Skeletal muscle satellite cell (primary cell): ENCODE results near the gene CAMKMT.

Experiments used
- H3K27me3 ChIP-seq: 2 replicates; pipeline ENCODE4 v1.7.0; 2013; ENCODE audit warnings: low read length; ENCODE audit not compliant: control insufficient read depth, insufficient read depth
- H3K36me3 ChIP-seq: 2 replicates; pipeline ENCODE4 v1.7.0; 2013; ENCODE audit warnings: mild to moderate bottlenecking, control low read depth, low read length; ENCODE audit not compliant: insufficient read depth
- H3K4me1 ChIP-seq: 2 replicates; pipeline ENCODE4 v1.7.0; 2013; ENCODE audit warnings: low read length; ENCODE audit not compliant: control insufficient read depth, insufficient read depth
- H3K4me2 ChIP-seq: 2 replicates; pipeline ENCODE4 v1.7.0; 2013; ENCODE audit warnings: mild to moderate bottlenecking, low read length
- H3K4me3 ChIP-seq: 2 replicates; pipeline ENCODE4 v1.7.0; 2013; ENCODE audit warnings: low read length
- H3K9ac ChIP-seq: 2 replicates; pipeline ENCODE4 v1.7.0; 2013; ENCODE audit warnings: mild to moderate bottlenecking, low read depth, low read length, moderate library complexity
- H3K9me3 ChIP-seq: replicated peaks from 2 replicates; pipeline ENCODE4 v1.7.0; 2013; ENCODE audit warnings: mild to moderate bottlenecking, control low read depth, low read length

CAMKMT gene

DNA sequence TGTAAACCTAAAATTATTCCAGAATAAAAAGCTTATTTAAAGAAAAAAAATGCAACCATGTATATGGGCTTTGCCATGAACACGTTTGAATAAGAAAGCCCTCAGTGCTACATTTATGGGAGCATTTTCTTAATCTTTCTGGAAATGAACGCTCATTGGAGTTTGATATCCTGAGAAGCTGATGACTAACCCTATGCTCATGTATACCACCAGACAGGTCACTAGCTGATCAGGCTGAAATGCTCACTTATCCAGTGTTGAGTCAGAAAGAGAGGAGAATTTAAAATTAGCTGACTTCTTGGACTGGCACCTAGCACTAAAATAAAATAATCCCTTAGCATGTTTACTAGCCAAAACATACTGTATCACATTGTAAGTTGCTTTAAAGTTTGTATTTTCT, 324.8 kb downstream of the CAMKMT start:
- H3K4me1 ChIP-seq = peaks cover 7% of the 10 kb centered on the region
- no peaks in the 10 kb centered on the region for H3K27me3 ChIP-seq
- no peak overlapping the region for H3K4me3 ChIP-seq
- no peak overlapping the region for H3K4me2 ChIP-seq
- H3K36me3 ChIP-seq = no peaks in the 10 kb centered on the region
- H3K9me3 ChIP-seq = no peaks in the 10 kb centered on the region
- no peak overlapping the region for H3K9ac ChIP-seq

DNA sequence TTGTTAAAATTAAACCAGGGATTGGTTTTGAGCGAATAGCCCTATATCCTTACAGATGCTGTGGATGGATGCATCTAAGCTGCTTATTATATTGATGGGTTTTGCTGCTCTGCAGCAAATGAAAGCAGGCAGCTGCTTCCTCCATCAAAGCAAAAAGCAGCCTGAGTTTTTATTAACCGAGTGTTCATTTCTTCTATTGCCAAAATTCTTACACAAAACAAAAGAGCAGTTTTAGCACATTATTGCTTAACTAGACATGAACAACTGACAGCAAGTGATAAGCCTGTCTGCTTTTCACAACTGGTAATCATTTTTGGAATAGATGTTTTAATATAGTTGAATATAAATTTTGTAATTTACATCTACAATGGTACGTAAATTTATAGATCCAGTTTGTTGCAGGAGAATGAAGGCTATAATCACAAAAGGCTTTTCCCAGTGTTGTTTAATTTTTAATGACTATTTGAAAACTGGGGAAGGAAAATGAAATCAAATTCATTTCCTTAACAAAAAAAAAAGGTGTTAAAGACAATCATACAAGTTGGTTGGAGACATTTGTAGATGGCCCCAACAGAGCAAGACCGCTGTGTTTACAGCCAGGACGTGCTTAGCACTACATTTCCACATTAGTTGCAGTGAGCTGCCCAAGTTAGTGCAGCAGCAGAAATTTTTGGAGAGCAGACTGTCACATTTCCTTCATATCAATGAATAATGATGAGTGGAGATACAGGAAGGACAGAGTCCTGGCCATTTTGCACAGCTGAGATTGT, 326.1 kb downstream of the CAMKMT start:
- no peaks in the 10 kb centered on the region for H3K36me3 ChIP-seq
- H3K9me3 ChIP-seq = no peaks in the 10 kb centered on the region
- H3K4me1 ChIP-seq = peaks cover 7% of the 10 kb centered on the region
- no peak overlapping the region for H3K4me2 ChIP-seq
- no peak overlapping the region for H3K4me3 ChIP-seq
- H3K27me3 ChIP-seq = no peaks in the 10 kb centered on the region
- no peak overlapping the region for H3K9ac ChIP-seq

DNA sequence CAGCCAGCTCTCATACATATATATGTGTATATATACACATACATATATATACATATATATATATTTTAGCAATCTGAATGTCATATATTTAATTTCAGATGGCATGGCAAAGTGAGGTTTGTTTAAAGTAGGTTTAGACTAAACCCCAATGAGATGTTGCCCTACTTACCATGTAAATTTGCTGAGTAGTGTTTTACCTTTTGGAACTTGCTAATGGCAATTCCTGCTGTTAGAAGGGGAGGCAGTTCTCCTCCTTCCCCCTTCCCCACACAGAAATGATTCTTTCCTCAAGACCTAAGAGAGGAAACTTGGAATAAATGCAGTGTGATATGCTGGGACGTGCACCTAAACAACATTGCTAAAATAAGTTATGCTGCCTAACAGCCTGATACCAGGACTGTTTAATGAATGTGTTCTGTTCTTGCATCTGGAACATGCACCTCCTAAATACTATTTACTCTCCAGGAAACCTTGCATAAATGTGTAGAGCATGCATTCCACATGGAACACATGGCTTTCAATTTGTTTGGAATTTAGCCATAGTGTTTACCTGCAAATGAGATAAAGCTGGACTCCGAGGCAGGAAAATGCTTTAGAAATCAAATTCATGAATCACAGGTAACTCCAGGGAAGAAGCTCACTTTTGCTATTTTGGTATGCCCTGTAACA, 326.8 kb downstream of the CAMKMT start:
- no peaks in the 10 kb centered on the region for H3K9me3 ChIP-seq
- no peak overlapping the region for H3K4me2 ChIP-seq
- H3K4me3 ChIP-seq = no peak overlapping the region
- no peaks in the 10 kb centered on the region for H3K27me3 ChIP-seq
- no peak overlapping the region for H3K9ac ChIP-seq
- no peaks in the 10 kb centered on the region for H3K36me3 ChIP-seq
- peaks cover 7% of the 10 kb centered on the region for H3K4me1 ChIP-seq

DNA sequence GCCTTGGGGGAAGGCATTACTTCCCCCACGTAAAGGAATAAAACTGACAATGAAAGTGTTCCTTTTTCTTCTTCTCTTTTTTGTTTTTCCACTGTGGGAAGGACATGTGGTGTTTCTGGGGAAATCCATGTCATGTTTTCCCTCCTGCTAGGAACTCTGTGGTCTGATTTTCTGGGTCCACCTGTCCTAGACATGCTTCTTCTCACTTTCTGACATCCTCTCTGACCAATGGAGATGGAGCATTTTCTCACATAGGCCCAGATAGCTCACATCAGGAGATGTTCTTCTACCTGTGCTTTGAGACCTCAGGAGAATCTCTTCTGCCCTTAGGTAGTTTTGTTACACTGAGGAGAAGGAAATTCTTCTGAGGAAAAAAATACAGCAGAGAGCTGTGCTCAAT, 327.8 kb downstream of the CAMKMT start:
- H3K4me3 ChIP-seq = no peak overlapping the region
- H3K4me1 ChIP-seq = peaks cover 7% of the 10 kb centered on the region
- no peak overlapping the region for H3K9ac ChIP-seq

DNA sequence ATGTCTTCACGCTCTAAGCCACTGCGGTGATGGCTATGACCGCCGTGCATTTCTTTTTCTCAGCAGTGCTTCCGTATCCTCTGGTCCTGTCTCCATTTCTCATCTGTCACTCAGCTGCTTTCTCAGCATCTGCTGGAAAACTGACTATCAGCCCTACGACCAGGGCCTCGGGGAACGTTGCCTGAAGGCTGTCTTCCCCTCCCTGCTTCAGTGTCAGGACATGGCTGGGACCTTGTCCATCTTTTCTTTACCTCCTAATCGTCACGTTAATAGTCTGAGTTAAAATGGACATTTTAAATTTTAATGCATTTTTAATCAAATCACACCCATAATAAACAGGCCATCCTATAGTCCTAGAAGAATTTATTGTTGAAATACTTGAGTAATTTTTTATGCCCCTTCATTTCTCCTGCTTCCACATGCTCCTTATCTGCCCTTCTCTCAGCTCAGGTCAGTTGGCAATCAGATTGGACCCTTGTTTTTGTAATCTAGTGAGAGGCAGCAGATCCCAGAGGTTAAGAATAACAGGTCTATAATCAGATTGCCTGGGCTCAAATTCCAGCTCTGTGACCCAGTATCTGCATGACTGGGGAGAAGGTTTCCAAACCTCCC, 329.5 kb downstream of the CAMKMT start:
- Histone ChIP-seq H3K4me1 (peaks cover 7% of the 10 kb centered on the region), H3K4me2 (no peak overlapping the region), H3K9me3 (no peaks in the 10 kb centered on the region), H3K36me3 (no peaks in the 10 kb centered on the region), H3K4me3 (no peak overlapping the region), H3K27me3 (no peaks in the 10 kb centered on the region), H3K9ac (no peak overlapping the region)

More for the DNA sequence above, 327.8 kb downstream of the CAMKMT start:
- Histone ChIP-seq H3K27me3 (no peaks in the 10 kb centered on the region), H3K9me3 (no peaks in the 10 kb centered on the region), H3K36me3 (no peaks in the 10 kb centered on the region), H3K4me2 (no peak overlapping the region)

DNA sequence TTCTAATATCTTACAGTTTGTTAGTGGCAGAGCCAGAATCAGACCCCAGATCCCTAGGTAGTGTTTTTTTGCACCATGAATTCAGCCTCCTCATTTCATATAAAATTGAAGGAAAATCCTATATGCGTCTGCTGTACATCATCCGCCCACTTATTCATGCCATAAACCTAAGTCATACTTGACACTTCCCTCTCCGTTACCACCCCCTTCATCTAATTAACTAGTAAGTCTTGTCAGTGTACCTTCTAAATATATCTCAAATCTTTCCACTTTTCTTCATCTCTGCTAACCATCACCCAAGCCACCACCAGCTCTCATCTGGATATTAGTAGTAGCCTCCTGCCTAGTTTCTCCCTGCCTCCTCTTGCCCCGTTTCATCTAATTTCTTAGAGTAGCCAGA, 331.1 kb downstream of the CAMKMT start:
- H3K9ac ChIP-seq = no peak overlapping the region
- no peak overlapping the region for H3K4me3 ChIP-seq
- H3K4me2 ChIP-seq = no peak overlapping the region
- H3K4me1 ChIP-seq = no peaks in the 10 kb centered on the region
- H3K36me3 ChIP-seq = no peaks in the 10 kb centered on the region
- no peaks in the 10 kb centered on the region for H3K9me3 ChIP-seq
- no peaks in the 10 kb centered on the region for H3K27me3 ChIP-seq

DNA sequence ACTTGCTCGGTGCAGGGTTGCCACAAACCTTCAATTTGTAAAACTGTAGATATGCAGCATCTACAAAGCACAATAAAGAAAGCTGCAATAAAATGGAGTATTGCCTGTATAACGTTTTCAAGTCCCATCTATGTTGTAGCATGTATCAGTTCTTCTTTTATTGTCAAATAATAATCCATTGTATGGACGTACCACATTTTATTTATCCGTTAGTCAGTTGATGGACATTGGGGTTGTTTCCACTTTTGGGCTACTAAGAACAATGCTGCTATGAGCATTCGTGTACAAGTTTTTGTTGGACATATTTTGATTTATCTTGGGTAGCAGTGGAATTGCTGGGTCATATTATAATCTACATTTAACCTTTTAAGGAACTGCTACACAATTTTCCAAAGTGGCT, 339.1 kb downstream of the CAMKMT start:
- H3K36me3 ChIP-seq = no peaks in the 10 kb centered on the region
- H3K4me3 ChIP-seq = no peak overlapping the region
- H3K9me3 ChIP-seq = no peaks in the 10 kb centered on the region
- H3K9ac ChIP-seq = no peak overlapping the region
- no peaks in the 10 kb centered on the region for H3K4me1 ChIP-seq
- no peak overlapping the region for H3K4me2 ChIP-seq
- no peaks in the 10 kb centered on the region for H3K27me3 ChIP-seq

DNA sequence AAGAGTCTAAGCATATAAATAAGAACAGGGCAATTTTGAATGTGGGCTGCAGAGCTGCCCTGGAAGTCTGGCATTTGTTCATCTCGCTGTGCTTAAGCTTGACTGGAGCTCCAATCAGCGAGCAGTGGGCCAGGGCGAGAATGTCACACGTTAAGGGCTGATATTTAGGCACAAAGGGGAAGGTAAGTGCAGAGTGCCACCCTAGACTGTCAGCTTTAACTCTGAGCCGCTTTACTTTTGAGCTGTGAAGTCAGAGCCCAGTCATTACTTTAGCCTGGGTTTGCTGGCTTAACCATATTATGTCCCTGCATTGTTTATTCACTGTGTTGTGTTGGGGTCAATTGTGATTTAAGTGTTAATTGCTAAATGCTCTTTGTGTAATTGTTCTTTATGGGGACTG, 343.6 kb downstream of the CAMKMT start:
- Histone ChIP-seq H3K4me1 (no peaks in the 10 kb centered on the region), H3K4me3 (no peak overlapping the region), H3K9me3 (no peaks in the 10 kb centered on the region), H3K27me3 (no peaks in the 10 kb centered on the region), H3K9ac (no peak overlapping the region), H3K36me3 (no peaks in the 10 kb centered on the region), H3K4me2 (no peak overlapping the region)

DNA sequence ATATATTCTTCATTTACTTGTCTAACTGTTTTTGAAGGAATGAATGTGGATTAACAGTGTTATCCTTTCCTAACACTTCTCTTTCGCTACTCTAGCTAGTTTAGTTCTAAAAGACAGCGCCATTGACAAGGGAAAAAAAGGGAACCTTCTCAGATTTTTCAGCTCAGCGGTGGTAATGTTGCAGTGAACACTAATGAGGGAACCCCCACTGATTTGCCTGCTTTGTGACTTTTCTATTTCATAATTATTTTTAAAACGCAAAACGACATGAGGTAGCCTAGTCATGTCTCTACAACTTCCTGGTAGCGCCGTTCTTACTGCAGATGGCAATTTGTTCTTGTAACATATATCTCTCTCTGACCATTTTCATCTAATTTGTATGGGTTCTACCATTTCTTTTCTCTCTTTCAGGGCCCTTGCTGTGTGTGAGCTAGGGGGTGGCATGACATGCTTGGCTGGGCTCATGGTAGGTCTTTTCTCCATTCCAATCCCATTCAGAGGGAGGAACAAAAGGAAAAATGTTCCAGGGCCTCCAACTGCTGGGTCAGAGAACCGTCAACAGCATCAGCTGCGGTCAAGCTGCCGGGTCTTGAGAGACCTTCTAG, 344.2 kb downstream of the CAMKMT start:
- no peaks in the 10 kb centered on the region for H3K4me1 ChIP-seq
- H3K9me3 ChIP-seq = no peaks in the 10 kb centered on the region
- H3K4me3 ChIP-seq = no peak overlapping the region
- no peaks in the 10 kb centered on the region for H3K36me3 ChIP-seq
- no peak overlapping the region for H3K4me2 ChIP-seq
- H3K9ac ChIP-seq = no peak overlapping the region
- H3K27me3 ChIP-seq = no peaks in the 10 kb centered on the region

DNA sequence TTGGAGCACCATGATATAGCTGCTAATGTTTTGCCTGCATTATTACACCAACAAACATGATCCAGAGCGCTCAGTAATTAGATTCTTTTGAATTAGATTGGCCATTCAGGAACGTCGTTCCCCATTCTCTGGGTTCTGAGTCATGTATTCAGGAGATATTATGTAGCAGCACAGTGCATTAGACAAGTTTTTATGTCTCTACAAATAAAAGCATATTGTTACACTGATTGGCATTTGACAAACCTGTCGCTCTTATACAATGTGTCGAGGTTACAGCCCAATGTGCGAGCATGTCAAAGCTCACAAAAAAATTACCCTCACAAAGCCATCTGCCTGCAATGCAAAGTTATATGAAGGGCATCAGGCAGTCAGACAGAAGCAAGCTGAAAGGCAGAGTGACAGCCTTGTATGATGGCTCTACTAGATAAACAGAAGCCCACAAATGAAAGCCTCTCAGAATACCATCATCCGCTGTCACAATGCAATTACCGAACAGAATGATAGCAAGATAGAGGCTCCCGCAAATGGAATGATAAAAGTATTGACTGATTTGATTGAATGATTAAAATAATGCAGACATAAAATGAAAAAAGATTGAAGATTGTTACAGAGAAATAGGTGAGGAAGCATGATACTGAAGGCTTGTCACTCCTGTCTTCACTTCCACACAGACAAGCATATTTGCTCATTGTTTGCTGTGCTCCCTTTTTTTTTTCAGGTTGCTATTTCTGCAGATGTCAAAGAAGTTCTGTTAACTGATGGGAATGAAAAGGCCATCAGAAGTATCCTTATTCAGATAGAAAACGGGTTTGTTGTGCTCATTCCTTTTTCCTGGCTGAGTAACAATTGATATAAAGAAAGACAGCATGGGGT, 345.2 kb downstream of the CAMKMT start:
- Histone ChIP-seq H3K36me3 (no peaks in the 10 kb centered on the region), H3K4me2 (no peak overlapping the region), H3K9me3 (no peaks in the 10 kb centered on the region), H3K4me1 (no peaks in the 10 kb centered on the region), H3K27me3 (no peaks in the 10 kb centered on the region), H3K9ac (no peak overlapping the region), H3K4me3 (no peak overlapping the region)
